Raji (cell line): ENCODE data around the gene SEMA3A.

Experiments
- POLR2A ChIP-seq: IDR thresholded peaks from 2 replicates; pipeline ENCODE4 v1.6.1; 2011; ENCODE audit warnings: low read depth, low read length, control low read depth; ENCODE audit not compliant: insufficient read depth

Gene SEMA3A

DNA sequence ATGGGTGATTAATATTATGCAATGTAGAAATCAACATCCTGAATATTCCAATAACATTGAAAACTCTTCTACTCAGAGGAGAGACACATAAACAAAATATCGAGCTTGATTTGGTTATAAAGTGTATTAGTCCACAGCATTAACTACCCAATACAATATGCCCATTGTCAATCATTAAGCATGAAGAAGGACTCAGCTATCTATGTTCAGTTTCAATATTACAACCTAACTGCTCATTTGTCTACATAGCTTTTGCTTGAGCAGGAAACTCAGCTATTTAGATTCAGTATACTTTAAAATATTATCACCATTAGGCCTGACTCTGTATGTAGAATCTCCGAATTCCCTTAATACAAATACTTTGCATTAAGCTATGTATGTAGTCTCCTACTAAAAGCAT is 262.6 kb downstream of the SEMA3A start:
- TF ChIP-seq POLR2A, result no peak

DNA sequence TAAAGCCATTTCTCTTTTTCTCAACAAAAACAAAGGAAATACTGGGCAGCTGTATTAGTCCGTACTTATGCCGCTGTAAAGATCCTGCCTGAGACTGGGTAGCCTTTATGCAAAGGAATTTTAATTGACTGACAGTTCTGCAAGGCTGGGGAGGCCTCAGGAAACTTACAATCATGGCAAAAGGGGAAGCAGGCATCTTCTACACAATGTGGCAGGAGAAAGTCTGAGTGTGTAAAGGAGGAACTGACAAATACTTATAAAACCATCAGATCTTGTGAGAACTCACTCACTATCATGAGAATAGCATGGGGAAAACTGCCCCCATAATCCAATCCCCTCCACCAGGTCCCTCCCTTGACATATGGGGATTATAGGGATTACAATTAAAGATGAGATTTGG is 264.3 kb downstream of the SEMA3A start:
- no peak for TF ChIP-seq POLR2A

GRCh38 chr7:83925860-83926259 is 268.7 kb downstream of the SEMA3A start:
- TF ChIP-seq POLR2A, result no peak

DNA sequence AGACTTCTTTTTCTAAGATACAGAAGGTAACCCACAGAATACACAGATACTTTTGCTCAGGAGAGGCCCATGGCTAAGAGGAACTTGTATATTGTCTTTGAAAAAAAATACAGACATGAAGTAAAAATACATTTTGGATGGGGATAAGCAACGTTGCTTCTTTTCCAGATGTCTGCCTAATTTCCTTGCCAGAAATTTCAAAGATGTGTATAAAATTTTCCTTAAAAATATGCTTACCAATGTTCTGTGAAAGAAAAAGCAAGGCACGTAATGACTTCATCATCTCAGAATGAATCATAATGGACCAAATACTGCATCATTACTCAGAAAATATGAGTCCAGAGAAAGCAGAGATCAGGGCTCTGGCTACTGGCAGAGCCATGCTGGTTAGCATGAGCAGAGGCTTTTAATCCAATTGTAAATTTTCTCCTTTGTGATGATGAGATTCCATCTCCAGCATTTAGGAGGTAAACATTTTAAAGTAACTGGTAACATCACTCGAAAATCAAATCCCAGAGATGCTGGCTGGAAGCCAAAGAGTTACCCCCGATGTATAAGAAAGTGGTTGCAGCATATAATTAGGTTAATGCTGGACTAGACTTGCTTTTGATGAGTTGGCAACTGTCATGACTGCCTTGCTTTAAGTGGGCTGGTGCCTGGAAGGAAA is 272.5 kb downstream of the SEMA3A start:
- no peak for TF ChIP-seq POLR2A

GRCh38 chr7:83921271-83921940 is 273.2 kb downstream of the SEMA3A start:
- TF ChIP-seq POLR2A, result no peak

DNA sequence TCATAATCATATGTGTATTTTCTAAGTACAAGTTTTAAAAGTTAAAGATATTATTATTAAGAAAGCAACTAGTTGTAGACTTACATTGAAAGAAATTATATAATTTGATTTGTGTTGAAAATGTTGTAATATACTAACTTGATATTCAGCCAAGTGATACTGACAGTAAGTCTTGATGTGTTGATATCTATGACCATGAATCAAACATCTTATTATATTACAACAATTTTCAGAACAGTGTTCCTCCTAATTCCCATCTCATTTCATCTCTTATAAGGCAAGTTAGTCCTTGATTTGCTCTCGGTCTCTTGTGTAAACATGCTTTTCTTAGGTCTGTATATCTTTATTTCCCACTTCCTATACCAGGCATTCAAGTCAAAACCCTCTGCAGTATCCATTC is 276.4 kb downstream of the SEMA3A start:
- TF ChIP-seq POLR2A, result no peak

- no peak for TF ChIP-seq POLR2A
Observed at GRCh38 chr7:83913174-83913573, 281.4 kb downstream of the SEMA3A start.

GRCh38 chr7:83908526-83908925 is 286.1 kb downstream of the SEMA3A start:
- TF ChIP-seq POLR2A, result no peak
